Gastrocnemius medialis (tissue), 4 donors: ENCODE results near the gene TRAP1.

Experiments used
- POLR2A ChIP-seq, 2 donors: fragments of 450-650 bp; IDR thresholded peaks; one replicate each; pipeline ENCODE4 v1.6.1; 2017; ENCODE audit warnings: antibody characterized with exemption in 2 of 2, mild to moderate bottlenecking in 2 of 2, moderate library complexity in 2 of 2
- TF ChIP-seq, protein P1 (sequence below), 5 experiments: fragments of 450-650 bp in 3 of 5; fragments of 200-600 bp in 2 of 5; sonication (generic) in 2 of 5; IDR thresholded peaks in 4 of 5; conservative IDR thresholded peaks in 1 of 5; 1 replicate in 4 of 5; 2 replicates in 1 of 5; pipeline ENCODE4 v1.5.1; 2016 to 2019; ENCODE audit warnings: antibody characterized with exemption in 5 of 5, mild to moderate bottlenecking in 3 of 5, moderate library complexity in 3 of 5

DNA sequence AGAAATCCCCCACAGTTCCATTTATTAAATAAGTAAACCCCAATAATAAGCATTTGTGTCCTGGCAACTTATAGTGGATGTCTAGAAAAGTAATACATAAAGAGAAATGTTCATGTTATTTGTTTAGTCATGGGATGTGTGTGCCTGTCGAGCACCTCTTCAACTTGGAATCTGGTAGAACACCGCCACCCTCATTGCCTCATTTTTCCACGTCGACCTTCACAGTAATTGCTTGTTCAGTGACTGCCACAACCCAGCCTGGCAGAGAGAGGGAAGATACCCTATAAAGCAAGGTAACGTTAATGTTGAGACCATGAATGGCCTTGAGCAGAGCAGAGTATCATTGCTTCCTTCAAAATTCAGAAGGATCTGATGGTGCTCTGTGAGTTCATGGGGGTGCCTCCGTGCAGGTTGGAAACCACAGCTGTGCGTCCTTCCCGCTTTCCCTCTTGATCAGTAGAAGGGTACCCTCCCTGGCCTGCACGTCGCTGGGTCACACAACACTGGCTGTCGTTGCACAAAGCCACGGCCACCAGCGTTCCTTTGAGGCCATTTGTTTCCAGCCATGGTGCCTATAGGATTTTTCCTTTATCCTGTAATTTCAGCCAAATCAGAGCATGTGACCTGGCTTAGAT lies 66.6 kb downstream of the TRAP1 start:
- TF ChIP-seq POLR2A (IDR thresholded peaks at IDR 0.05): no peak
- TF ChIP-seq, protein P1, sequence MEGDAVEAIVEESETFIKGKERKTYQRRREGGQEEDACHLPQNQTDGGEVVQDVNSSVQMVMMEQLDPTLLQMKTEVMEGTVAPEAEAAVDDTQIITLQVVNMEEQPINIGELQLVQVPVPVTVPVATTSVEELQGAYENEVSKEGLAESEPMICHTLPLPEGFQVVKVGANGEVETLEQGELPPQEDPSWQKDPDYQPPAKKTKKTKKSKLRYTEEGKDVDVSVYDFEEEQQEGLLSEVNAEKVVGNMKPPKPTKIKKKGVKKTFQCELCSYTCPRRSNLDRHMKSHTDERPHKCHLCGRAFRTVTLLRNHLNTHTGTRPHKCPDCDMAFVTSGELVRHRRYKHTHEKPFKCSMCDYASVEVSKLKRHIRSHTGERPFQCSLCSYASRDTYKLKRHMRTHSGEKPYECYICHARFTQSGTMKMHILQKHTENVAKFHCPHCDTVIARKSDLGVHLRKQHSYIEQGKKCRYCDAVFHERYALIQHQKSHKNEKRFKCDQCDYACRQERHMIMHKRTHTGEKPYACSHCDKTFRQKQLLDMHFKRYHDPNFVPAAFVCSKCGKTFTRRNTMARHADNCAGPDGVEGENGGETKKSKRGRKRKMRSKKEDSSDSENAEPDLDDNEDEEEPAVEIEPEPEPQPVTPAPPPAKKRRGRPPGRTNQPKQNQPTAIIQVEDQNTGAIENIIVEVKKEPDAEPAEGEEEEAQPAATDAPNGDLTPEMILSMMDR (IDR thresholded peaks at IDR 0.05 in 4 of 5, conservative IDR thresholded peaks at IDR 0.05 in 1 of 5): no peak
